C4-2B (cell line): ENCODE measurements around the gene ADPRH.

Experiments
- CTCF ChIP-seq: fragments of 450-650 bp; conservative IDR thresholded peaks from 2 replicates; pipeline ENCODE4 v1.5.1; 2017; ENCODE audit warnings: mild to moderate bottlenecking
- ZFX ChIP-seq: fragments of 450-650 bp; IDR thresholded peaks from 2 replicates; pipeline ENCODE4 v1.6.1; 2017

GRCh38 chr3:119534296-119534695 lies 45.0 kb upstream of the ADPRH start:
- no peak for TF ChIP-seq CTCF
- TF ChIP-seq ZFX = no peak
